ENCODE measurements around the gene CCDC57. TPM values are rescaled to one million over a fixed set of nuclear protein-coding genes. Genes with fewer than 3 reads are reported as not detected.

Gene CCDC57
- total RNA-seq, 1 experiment from 2014 or later, result 36.6 TPM

DNA sequence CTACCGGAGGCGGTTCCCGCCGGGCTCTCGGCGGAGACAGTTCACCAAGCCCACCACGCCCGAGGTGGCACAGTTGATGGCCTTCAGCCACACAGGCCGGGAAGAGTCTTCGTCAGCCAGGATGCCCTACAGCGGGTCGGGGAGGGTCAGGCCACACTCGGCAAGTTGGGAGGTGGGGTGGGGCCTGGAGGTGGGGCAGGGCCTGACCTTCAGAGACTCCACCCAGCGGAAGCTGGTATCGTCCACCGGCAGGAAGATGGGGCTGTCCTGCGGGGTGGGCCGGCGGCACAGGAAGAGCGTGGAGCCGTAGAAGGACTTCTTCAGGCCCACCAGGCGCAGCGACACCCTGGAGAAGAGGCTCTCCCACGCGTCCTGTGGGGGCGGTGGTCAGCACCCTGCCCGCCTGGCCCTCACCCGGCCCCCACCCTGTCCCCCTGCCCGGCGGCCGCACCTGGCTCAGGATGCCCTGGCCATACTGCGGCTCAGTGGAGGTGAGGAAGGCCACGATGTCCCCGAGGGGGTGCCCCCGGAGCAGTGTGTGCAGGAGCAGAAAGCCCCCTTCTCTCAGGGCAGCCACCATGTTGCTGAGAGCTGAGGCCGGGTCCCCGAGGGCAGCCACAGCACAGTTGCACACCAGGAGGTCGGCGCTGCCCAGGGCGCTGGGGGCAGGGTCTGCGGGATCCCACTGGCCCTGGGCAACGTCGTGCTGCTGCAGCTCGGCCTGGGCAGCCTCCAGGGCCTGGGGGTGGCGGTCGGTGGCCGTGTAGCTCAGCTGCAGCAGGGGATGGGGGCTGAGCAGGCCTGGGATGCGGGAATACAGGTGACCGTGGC, 127.4 kb downstream of the CCDC57 start:
- no peaks in the 10 kb centered on the region for H3K9me3 ChIP-seq (ENCODE audit: low read length)
- no peaks in the 10 kb centered on the region for H3K4me1 ChIP-seq (ENCODE audit: insufficient read depth, low read length)
- TF ChIP-seq, protein P1, sequence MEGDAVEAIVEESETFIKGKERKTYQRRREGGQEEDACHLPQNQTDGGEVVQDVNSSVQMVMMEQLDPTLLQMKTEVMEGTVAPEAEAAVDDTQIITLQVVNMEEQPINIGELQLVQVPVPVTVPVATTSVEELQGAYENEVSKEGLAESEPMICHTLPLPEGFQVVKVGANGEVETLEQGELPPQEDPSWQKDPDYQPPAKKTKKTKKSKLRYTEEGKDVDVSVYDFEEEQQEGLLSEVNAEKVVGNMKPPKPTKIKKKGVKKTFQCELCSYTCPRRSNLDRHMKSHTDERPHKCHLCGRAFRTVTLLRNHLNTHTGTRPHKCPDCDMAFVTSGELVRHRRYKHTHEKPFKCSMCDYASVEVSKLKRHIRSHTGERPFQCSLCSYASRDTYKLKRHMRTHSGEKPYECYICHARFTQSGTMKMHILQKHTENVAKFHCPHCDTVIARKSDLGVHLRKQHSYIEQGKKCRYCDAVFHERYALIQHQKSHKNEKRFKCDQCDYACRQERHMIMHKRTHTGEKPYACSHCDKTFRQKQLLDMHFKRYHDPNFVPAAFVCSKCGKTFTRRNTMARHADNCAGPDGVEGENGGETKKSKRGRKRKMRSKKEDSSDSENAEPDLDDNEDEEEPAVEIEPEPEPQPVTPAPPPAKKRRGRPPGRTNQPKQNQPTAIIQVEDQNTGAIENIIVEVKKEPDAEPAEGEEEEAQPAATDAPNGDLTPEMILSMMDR (conservative IDR thresholded peaks at IDR 0.05; ENCODE audit: low read depth, low read length), result no peak
- TF ChIP-seq EZH2 (IDR thresholded peaks at IDR 0.05; ENCODE audit: low read length, unreplicated experiment), result no peak
- no peak for TF ChIP-seq EZH2phosphoT487 (IDR thresholded peaks at IDR 0.05; ENCODE audit: borderline replicate concordance, low read length)
- H3K4me3 ChIP-seq (ENCODE audit: low read length), result no peak overlapping the region
- intact Hi-C loops (cut with micrococcal nuclease), result no loop called here
- H3K79me2 ChIP-seq (ENCODE audit: low read length), result no peaks in the 10 kb centered on the region
- no TSS peak for BruUV-seq (replicated peaks)
- no peaks in the 10 kb centered on the region for H3K27me3 ChIP-seq (ENCODE audit: low read length)
- POLR2A ChIA-PET (ENCODE audit: unreplicated experiment), result no interaction called here
- no peak overlapping the region for H3K9ac ChIP-seq (ENCODE audit: low read length)
- H3K36me3 ChIP-seq (ENCODE audit: low read depth, low read length), result peaks cover 79% of the 10 kb centered on the region
- H3K9me2 ChIP-seq (replicated peaks; ENCODE audit: low read length), result no peaks in the 10 kb centered on the region
- no peak for DNase-seq
- no peaks in the 10 kb centered on the region for H3F3A ChIP-seq (ENCODE audit: low read length, unreplicated experiment)
- no peak for ATAC-seq
- CTCF ChIA-PET, result no interaction called here
- H2AFZ ChIP-seq (ENCODE audit: low read length), result no peak overlapping the region
- no peak overlapping the region for H3K27ac ChIP-seq (ENCODE audit: low read length)
- H4K20me1 ChIP-seq (ENCODE audit: low read length), result peaks cover 6% of the 10 kb centered on the region; the same call in 1 of the 2 replicates
- no peak overlapping the region for H3K4me2 ChIP-seq (ENCODE audit: low read length)

DNA sequence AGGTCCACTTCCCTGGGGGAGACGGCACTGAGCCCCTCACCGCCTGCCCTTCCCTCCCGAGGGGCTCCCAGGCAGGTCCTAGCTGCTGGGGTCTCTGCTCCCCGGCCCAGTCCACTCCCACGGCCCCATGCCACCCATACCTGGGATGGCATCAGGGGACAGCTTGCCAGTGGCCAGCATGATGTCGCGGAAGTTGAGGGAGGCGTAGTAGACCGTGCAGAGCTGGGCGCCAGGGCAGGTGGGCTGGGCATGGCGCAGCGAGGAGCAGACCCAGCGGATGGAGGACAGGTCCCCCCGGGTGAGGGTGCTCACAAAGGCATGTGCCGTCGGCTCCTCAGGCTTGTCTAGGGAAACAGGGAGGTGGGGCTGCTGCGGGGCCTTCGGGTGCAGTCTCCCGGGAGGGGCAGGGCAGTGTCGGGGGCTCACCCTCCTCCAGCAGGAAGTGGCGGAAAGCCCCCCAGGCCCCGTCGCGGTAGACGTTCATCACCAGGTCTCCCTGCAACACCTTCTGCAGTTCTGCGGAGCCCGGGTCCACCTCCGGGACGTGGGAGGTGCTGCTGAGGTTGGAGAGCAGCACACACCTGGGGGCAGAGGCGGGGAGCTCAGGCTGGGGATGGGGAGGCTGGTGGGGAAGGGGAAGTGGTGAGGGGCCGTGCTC, 128.1 kb downstream of the CCDC57 start:
- no peaks in the 10 kb centered on the region for H3K4me1 ChIP-seq (ENCODE audit: insufficient read depth, low read length)
- H3K36me3 ChIP-seq (ENCODE audit: low read depth, low read length), result peaks cover 79% of the 10 kb centered on the region
- CTCF ChIA-PET, result no interaction called here
- no peaks in the 10 kb centered on the region for H3F3A ChIP-seq (ENCODE audit: low read length, unreplicated experiment)
- intact Hi-C loops (cut with micrococcal nuclease), result no loop called here
- H3K9me2 ChIP-seq (replicated peaks; ENCODE audit: low read length), result no peaks in the 10 kb centered on the region
- no peaks in the 10 kb centered on the region for H3K9me3 ChIP-seq (ENCODE audit: low read length)
- no peak overlapping the region for H2AFZ ChIP-seq (ENCODE audit: low read length)
- H3K4me3 ChIP-seq (ENCODE audit: low read length), result no peak overlapping the region
- no peak overlapping the region for H3K9ac ChIP-seq (ENCODE audit: low read length)
- ATAC-seq, result no peak
- no peak overlapping the region for H3K4me2 ChIP-seq (ENCODE audit: low read length)
- no TSS peak for BruUV-seq (replicated peaks)
- DNase-seq, result no peak
- no peaks in the 10 kb centered on the region for H4K20me1 ChIP-seq (ENCODE audit: low read length)
- TF ChIP-seq EZH2phosphoT487 (IDR thresholded peaks at IDR 0.05; ENCODE audit: borderline replicate concordance, low read length) (no peak), EZH2 (IDR thresholded peaks at IDR 0.05; ENCODE audit: low read length, unreplicated experiment) (no peak)
- TF ChIP-seq, protein P1 (conservative IDR thresholded peaks at IDR 0.05; ENCODE audit: low read depth, low read length), result no peak
- H3K27me3 ChIP-seq (ENCODE audit: low read length), result no peaks in the 10 kb centered on the region
- H3K27ac ChIP-seq (ENCODE audit: low read length), result no peak overlapping the region
- POLR2A ChIA-PET (ENCODE audit: unreplicated experiment), result no interaction called here
- H3K79me2 ChIP-seq (ENCODE audit: low read length), result no peaks in the 10 kb centered on the region
